ENCODE data around the gene TCEANC2. TPM values are rescaled to one million over a fixed set of nuclear protein-coding genes. Genes with fewer than 3 reads are reported as not detected.
A peak's percentile ranks its signal among the peaks of the same experiment; 100 is the strongest.

TCEANC2 gene
- total RNA-seq, 1 donor: 3.0 TPM

GRCh38 chr1:54114001-54114400 is 60.6 kb downstream of the TCEANC2 start:
- no peak overlapping the region for H3K4me3 ChIP-seq (ENCODE audit: low read depth, low read length)
- TF ChIP-seq CTCF (IDR thresholded peaks at IDR 0.05; ENCODE audit: insufficient read depth, low read depth, low read length): no peak
- DNase-seq (ENCODE audit: low read depth): no peak

- no peak overlapping the region for H3K4me3 ChIP-seq (ENCODE audit: low read depth, low read length)
- TF ChIP-seq CTCF (IDR thresholded peaks at IDR 0.05; ENCODE audit: insufficient read depth, low read depth, low read length): no peak
- no peak for DNase-seq (ENCODE audit: low read depth)
These were observed 61.5 kb downstream of the TCEANC2 start for GRCh38 chr1:54114955-54115354.

- no peak overlapping the region for H3K4me3 ChIP-seq (ENCODE audit: low read depth, low read length)
- no peak for DNase-seq (ENCODE audit: low read depth)
- no peak for TF ChIP-seq CTCF (IDR thresholded peaks at IDR 0.05; ENCODE audit: insufficient read depth, low read depth, low read length)
These were observed 62.1 kb downstream of the TCEANC2 start for GRCh38 chr1:54115520-54115919.

- TF ChIP-seq CTCF (IDR thresholded peaks at IDR 0.05; ENCODE audit: insufficient read depth, low read depth, low read length): no peak
- DNase-seq (ENCODE audit: low read depth): no peak
- H3K4me3 ChIP-seq (ENCODE audit: low read depth, low read length): no peak overlapping the region
These were observed 64.6 kb downstream of the TCEANC2 start for GRCh38 chr1:54117815-54118563.

- DNase-seq (ENCODE audit: low read depth): peak; percentile 18
- no peak overlapping the region for H3K4me3 ChIP-seq (ENCODE audit: low read depth, low read length)
- no peak for TF ChIP-seq CTCF (IDR thresholded peaks at IDR 0.05; ENCODE audit: insufficient read depth, low read depth, low read length)
These were observed 65.3 kb downstream of the TCEANC2 start for GRCh38 chr1:54118704-54119103.

GRCh38 chr1:54120018-54120697 is 66.8 kb downstream of the TCEANC2 start:
- H3K4me3 ChIP-seq (ENCODE audit: low read depth, low read length): no peak overlapping the region
- TF ChIP-seq CTCF (IDR thresholded peaks at IDR 0.05; ENCODE audit: insufficient read depth, low read depth, low read length): no peak

More at GRCh38 chr1:54120018-54120697, 66.8 kb downstream of the TCEANC2 start:
- no peak for DNase-seq (ENCODE audit: low read depth)
